Osteoblast (primary cell): ENCODE results near the gene ME3. TPM values are rescaled to one million over a fixed set of nuclear protein-coding genes. Genes with fewer than 3 reads are reported as not detected.
"Not testable (repeated sequence)": the region's sequence is repeated elsewhere in the genome, so short reads cannot be mapped to it uniquely, and the experiment has no call there.

Experiments
- DNase-seq: peaks from one replicate; pipeline ENCODE4 v3.0.0; 2011; ENCODE audit warnings: low spot score, mixed read lengths; ENCODE audit not compliant: insufficient read length; ENCODE audit errors: missing footprints
- H2AFZ ChIP-seq: 2 replicates; pipeline ENCODE4 v1.6.0; 2011; ENCODE audit warnings: mild to moderate bottlenecking, low read length
- H3K27ac ChIP-seq: 2 replicates; pipeline ENCODE4 v1.5.1; 2011; ENCODE audit warnings: mild to moderate bottlenecking, low read depth, low read length, moderate library complexity
- H3K27me3 ChIP-seq: 2 replicates; pipeline ENCODE4 v1.6.0; 2012; ENCODE audit warnings: mild to moderate bottlenecking, control low read depth, inconsistent platforms, low read length, moderate library complexity; ENCODE audit not compliant: insufficient read depth
- H3K36me3 ChIP-seq: 2 replicates; pipeline ENCODE4 v1.5.1; 2011; ENCODE audit warnings: mild to moderate bottlenecking, low read length, control low read depth, moderate library complexity; ENCODE audit not compliant: insufficient read depth
- H3K4me1 ChIP-seq: 2 replicates; pipeline ENCODE4 v1.5.1; 2011; ENCODE audit warnings: mild to moderate bottlenecking, low read length, control low read depth, moderate library complexity; ENCODE audit not compliant: insufficient read depth
- H3K4me2 ChIP-seq: 2 replicates; pipeline ENCODE4 v1.6.0; 2011; ENCODE audit warnings: mild to moderate bottlenecking, low read length; ENCODE audit not compliant: insufficient read depth
- H3K4me3 ChIP-seq: fragments of 200-600 bp; sonication (generic); 3 replicates; pipeline ENCODE4 v1.5.1; 2012; ENCODE audit warnings: mild to moderate bottlenecking, low read length, inconsistent platforms; ENCODE audit not compliant: insufficient read depth
- H3K79me2 ChIP-seq: 2 replicates; pipeline ENCODE4 v1.6.0; 2012; ENCODE audit warnings: mild to moderate bottlenecking, low read length, control low read depth, inconsistent platforms; ENCODE audit not compliant: insufficient read depth
- H3K9me3 ChIP-seq: 2 replicates; pipeline ENCODE4 v1.5.1; 2011; ENCODE audit warnings: low read depth, low read length, control low read depth
- H4K20me1 ChIP-seq: 2 replicates; pipeline ENCODE4 v1.6.0; 2012; ENCODE audit warnings: mild to moderate bottlenecking, low read length, control low read depth; ENCODE audit not compliant: insufficient read depth
- total RNA-seq: library from RNA; depleted of rRNA; stranded (reverse); fragments of >200 nt; gene quantifications from 2 replicates; pipeline ENCODE4 v1.2.3, GENCODE V29; 2012
- TF ChIP-seq, protein P1 (sequence below): IDR thresholded peaks from 2 replicates; pipeline ENCODE4 v1.5.1; 2011; ENCODE audit warnings: mild to moderate bottlenecking, low read depth, low read length, moderate library complexity; ENCODE audit errors: extremely low read depth

The ME3 gene
- total RNA-seq, 1 donor = 70.9 TPM

DNA sequence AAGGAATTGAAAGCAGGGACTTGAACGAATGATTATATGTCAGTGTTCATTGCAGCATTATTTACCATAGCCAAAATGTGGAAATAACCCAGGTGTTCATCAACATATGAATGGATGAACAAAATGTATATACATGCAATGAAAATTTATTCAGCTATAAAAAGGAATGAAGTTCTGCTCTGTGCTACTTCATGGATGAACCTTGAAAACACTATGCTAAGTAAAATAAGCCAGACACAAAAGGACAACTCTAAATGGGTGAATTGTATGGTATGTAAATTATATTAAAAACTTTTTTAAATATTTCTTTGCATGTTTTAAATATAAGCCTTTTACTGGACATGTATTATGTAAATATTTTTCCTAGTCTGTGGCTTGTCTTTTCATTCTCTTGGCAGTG is 107.0 kb downstream of the ME3 start:
- H3K4me3 ChIP-seq = no peak overlapping the region
- TF ChIP-seq, protein P1, sequence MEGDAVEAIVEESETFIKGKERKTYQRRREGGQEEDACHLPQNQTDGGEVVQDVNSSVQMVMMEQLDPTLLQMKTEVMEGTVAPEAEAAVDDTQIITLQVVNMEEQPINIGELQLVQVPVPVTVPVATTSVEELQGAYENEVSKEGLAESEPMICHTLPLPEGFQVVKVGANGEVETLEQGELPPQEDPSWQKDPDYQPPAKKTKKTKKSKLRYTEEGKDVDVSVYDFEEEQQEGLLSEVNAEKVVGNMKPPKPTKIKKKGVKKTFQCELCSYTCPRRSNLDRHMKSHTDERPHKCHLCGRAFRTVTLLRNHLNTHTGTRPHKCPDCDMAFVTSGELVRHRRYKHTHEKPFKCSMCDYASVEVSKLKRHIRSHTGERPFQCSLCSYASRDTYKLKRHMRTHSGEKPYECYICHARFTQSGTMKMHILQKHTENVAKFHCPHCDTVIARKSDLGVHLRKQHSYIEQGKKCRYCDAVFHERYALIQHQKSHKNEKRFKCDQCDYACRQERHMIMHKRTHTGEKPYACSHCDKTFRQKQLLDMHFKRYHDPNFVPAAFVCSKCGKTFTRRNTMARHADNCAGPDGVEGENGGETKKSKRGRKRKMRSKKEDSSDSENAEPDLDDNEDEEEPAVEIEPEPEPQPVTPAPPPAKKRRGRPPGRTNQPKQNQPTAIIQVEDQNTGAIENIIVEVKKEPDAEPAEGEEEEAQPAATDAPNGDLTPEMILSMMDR = no peak
- no peaks in the 10 kb centered on the region for H3K27me3 ChIP-seq
- H3K4me2 ChIP-seq = no peak overlapping the region
- no peaks in the 10 kb centered on the region for H3K36me3 ChIP-seq
- H3K27ac ChIP-seq = no peak overlapping the region
- H2AFZ ChIP-seq = no peak overlapping the region
- peaks cover 5% of the 10 kb centered on the region for H4K20me1 ChIP-seq
- DNase-seq = no peak
- H3K4me1 ChIP-seq = peaks cover 9% of the 10 kb centered on the region
- no peaks in the 10 kb centered on the region for H3K9me3 ChIP-seq
- no peaks in the 10 kb centered on the region for H3K79me2 ChIP-seq

DNA sequence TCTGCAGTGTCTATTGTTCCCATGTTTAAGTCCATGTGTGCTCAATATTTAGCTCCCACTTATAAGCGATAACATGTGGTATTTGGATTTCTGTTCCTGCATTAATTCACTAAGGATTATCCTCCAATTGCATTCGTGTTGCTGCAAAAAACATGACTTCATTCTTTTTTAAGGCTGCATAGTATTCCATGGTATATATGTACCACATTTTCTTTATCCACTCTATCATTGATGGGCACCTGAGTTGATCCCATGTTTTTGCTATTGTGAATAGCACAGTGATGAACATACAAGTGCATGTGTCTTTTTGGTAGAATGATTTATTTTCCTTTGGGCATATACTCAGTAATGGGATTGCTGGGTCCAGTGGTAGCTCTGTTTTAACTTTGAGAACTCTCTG is 109.6 kb downstream of the ME3 start:
- not testable (repeated sequence) for H3K4me3 ChIP-seq, DNase-seq, H3K79me2 ChIP-seq, H3K9me3 ChIP-seq, H3K27me3 ChIP-seq, H3K36me3 ChIP-seq, H2AFZ ChIP-seq, H3K4me2 ChIP-seq, H3K27ac ChIP-seq, H4K20me1 ChIP-seq
- H3K4me1 ChIP-seq = peaks cover 28% of the 10 kb centered on the region

DNA sequence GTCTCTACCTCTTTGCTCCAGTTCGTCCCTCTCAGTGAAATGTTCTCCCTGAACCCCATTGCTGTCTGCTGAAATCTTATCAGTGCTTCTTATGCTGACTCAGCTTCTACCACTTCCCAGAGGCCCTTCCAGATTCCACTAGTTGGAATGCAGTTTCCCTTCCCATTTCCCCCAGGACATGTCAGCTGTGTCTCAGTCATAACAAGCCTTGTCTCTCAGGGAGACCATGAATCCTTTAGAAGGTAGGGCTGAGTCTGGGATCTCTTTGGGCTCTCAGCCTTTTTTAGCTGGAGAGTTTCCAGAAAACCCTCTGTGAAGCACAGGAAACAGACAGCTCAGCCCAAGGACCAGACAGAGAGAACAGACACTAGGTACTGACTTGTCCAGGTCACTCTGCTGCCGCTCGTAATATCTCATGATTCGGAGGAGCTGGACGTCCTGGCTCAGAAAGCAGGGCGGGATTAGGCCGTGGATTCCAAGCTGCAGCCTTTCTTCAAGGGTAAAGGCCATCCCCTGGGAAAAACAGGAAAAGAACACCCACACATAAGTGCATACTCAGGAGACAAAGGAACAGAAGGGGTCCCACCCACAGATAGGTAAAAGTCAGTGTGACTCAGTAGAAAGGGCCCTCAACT is 113.0 kb downstream of the ME3 start:
- Histone ChIP-seq H3K9me3 (no peaks in the 10 kb centered on the region), H3K27ac (peak overlapping the region; percentile 95), H2AFZ (peak overlapping the region; percentile 26), H3K4me3 (peak overlapping the region; percentile 44), H3K4me1 (peaks cover 22% of the 10 kb centered on the region), H3K4me2 (peak overlapping the region; percentile 66), H3K27me3 (no peaks in the 10 kb centered on the region), H4K20me1 (no peaks in the 10 kb centered on the region), H3K79me2 (no peaks in the 10 kb centered on the region), H3K36me3 (no peaks in the 10 kb centered on the region)
- TF ChIP-seq, protein P1 = no peak
- peak; percentile 93 for DNase-seq

DNA sequence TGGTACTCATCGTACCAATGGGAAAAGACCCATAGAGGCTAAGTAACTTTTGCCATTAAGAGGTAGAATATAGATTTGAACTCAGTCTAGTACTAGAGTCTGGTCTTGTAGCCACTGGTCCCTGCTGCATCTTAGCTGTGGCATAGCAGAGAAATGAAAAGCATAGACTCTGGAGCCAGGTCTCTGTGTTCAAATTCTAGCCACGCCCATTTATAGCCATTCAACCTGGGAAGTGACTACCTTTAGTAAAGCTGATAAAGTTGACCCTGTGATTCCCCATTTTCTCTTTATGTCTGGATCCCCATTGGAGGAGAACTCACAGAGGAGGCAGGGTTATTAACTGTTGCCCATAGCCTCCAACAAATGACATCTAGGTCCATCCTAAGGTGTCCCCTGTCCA is 113.6 kb downstream of the ME3 start:
- Histone ChIP-seq H3K9me3 (no peaks in the 10 kb centered on the region), H3K27ac (peak overlapping the region; percentile 95), H2AFZ (no peak overlapping the region), H3K4me2 (peak overlapping the region; percentile 66), H3K27me3 (no peaks in the 10 kb centered on the region), H4K20me1 (no peaks in the 10 kb centered on the region), H3K36me3 (no peaks in the 10 kb centered on the region), H3K79me2 (no peaks in the 10 kb centered on the region), H3K4me1 (peaks cover 22% of the 10 kb centered on the region), H3K4me3 (no peak overlapping the region)
- no peak for DNase-seq
- TF ChIP-seq, protein P1 = no peak
